ACHN (cell line): ENCODE measurements around the gene RGS9.
"Not testable (repeated sequence)": the region's sequence is repeated elsewhere in the genome, so short reads cannot be mapped to it uniquely, and the experiment has no call there.

Source experiments
- DNase-seq: peaks from one replicate; pipeline ENCODE4 v3.0.0-alpha.2; 2015
- in situ Hi-C: cut with HindIII; loops from 2 replicates; pipeline ENCODE4 v1.10.0; 2017; ENCODE audit warnings: low sequenced_read_pairs, low pct_ligation_motif_present, low pct_unique_long_range_greater_than_20kb

The RGS9 gene

DNA sequence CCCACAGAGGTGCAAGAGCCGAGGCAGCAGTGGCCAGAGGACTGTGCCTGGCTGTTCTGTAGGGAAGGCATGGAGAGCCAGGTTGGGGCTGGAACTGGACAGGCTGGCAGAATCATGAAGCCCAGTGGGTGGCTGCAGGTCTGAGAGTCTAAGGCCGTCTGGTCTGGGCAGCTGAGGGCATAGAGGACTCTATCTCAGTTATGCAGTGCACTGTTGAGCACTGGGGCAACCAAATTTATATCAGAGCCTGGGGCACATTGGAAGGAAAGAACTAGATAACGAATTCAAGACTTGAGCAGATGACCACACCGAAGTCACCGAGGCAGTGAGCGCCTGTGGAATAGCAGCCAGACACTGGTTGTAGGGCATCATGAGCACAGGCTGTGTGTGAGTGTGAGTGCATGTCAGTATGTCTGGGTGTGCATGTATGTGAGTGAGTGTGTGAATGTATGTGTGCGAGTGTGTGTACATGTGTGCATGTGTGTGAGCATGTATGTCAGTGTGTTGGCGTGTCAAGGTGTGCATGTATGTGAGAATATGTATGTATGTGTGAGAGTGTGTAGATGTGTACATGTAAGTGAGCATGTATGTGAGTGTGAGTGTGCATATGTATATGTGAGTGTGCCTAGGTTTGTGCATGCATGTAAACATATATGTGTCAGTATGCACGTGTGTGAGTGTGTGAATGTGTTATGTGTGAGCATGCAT is 37.0 kb downstream of the RGS9 start:
- in situ Hi-C loops = no loop called here
- DNase-seq = no peak

DNA sequence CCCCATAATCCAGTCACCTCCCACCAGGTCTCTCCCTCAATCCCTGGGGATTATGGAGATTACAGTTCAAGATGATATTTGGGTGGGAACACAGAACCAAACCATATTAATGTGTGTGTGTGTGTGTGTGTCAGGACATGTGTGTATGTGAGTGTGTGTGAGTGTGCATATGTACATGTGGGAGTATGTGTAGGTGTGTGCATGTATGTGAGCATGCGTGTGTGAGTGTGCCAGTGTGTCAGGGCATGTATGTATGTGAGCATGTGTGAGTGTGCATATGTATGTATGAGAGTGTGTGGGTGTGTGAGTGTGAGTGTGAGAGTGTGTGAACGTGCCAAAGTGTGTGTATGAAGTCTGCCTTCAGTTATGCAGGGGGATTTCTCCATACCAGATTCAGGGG is 37.8 kb downstream of the RGS9 start:
- DNase-seq = no peak
- in situ Hi-C loops = no loop called here

DNA sequence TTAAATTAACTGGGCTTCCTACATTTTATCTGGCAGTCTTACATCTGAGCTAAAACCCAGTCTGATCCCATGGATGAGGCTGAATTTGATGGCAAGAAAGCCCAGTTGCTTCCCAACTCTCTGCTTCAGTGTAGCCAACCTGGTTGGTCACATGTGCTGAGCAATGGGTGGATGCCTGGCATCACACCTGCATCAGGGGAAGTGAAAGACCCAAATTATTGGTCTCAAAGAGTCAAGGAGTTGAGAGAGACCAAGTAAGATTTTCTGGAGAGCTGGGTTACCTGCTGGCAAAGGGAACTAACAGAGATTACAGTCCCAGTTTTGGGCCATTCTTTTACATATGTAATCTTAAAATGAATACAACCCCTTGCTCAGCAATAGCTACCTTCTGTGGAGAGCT is 38.8 kb downstream of the RGS9 start:
- DNase-seq = no peak
- in situ Hi-C loops = no loop called here

DNA sequence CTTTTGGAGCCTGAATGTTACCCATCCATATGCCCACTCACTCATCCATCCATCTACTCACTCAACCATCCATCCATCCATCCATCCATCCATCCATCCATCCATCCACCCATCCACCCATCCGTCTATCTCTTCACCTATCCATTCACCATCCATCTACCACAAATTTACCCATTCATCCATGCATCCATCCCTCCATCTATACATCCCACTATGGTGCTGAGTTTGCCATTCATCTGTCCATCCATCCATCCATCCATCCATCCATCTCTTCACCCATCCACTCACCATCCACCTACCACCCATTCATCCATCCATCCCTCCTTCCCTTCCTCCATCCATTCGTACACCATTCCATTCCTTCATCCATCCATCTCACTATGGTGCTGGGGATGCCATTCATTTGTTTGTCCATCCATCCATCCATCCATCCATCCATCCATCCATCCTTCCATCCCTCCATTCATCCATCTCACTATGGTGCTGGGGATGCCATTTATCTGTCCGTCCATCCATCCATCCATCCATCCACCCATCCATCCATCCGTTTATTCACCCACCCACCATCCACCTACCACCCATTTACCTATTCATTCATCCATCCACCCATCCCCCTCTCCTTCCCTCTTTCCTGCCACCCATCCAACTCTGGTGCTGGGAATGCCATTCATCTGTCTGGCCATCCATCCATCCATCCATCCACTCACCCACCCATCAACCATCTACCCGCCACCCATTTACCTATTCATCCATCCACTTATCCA is 39.7 kb downstream of the RGS9 start:
- in situ Hi-C loops = no loop called here
- DNase-seq = no peak

DNA sequence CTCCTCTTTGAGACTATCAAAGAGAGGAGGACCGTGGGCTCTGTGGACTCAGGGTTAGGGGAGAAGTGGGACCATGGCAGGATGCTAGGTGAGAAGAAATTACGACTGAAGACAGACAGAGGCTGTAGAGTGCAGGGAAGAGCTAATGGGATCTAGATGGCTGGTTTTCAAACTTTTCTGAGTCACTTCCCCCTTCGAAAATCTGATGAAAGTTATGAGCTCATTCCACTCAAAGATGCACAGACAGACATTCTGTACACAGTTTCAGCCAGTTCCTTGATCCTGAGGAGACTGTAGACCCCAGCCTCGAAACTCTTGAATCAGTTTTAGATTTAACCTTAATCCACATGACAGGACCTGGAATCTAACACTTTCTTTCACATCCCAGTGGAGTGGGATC is 40.7 kb downstream of the RGS9 start:
- DNase-seq = peak; percentile 48
- in situ Hi-C loops = no loop called here

DNA sequence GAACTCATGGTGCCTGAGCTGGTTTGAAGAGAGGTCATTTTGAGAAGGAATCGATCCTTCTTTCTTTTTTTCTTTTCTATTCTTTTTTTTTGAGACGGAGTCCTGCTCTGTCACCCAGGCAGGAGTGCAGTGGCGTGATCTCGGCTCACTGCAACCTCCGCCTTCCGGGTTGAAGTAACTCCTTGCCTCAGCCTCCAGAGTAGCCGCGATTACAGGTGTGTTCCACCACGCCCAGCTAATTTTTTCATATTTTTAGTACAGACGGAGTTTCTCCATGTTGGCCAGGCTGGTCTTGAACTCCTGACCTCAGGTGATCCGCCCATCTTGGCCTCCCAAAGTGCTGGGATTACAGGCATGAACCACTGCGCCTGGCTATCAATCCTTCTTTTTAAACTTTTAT is 43.1 kb downstream of the RGS9 start:
- in situ Hi-C loops, DNase-seq: not testable (repeated sequence)

DNA sequence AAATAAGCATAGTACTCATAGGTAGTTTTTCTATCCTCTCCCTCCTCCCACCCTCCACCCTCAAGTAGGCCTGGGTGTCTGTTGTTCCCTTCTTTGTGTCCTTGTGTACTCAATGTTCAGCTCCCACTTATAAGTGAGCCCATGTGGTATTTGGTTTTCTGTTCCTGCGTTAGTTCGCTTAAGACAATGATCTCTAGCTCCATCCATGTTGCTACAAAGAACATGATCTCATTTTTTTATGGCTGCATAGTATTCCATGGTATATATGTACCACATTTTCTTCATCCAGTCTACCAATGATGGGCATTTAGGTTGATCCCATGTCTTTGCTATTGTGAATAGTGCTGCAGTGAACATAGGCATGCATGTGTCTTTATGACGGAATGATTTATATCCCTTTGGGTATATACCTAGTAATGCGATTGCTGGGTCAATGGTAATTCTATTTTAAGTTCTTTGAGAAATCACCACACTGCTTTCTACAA is 43.6 kb downstream of the RGS9 start:
- DNase-seq, in situ Hi-C loops: not testable (repeated sequence)

DNA sequence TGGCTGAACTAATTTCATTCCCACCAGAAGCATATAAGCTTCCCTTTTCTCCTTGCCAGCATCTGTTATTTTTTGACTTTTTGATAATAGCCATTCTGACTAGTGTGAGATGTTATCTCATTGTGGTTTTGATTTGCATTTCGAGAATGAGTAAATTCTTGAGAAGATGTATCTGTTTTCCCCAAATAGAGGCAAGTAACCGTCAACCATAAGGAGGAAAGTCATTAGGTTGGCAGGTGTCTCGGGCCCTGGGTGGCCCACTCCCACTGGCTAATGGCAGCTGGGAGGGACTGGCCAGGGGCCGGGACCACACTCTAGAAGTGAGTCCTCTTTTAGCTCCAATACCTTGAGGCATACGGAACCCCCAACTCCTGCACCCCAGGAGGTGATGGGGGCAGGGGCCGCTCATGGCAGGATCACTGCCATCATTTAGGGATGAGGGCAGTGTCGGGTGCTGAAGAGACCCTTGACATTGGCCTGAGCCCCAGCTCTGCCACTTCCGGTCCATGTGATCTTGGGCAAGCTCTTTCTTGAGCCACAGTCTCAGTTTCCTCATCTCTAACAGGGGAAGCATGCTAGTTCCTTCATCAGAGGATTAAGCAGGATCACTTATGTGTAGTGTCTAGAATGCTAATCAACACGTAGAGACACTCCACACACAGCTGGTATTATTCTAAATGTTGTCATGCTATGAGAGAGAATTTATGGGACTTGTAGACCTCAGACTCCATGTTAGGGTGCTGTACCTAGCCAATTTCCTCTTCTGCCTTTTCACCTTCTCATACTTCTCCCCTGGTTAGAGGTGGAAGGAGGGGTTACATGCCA is 44.3 kb downstream of the RGS9 start:
- DNase-seq = no peak
- in situ Hi-C loops = no loop called here

DNA sequence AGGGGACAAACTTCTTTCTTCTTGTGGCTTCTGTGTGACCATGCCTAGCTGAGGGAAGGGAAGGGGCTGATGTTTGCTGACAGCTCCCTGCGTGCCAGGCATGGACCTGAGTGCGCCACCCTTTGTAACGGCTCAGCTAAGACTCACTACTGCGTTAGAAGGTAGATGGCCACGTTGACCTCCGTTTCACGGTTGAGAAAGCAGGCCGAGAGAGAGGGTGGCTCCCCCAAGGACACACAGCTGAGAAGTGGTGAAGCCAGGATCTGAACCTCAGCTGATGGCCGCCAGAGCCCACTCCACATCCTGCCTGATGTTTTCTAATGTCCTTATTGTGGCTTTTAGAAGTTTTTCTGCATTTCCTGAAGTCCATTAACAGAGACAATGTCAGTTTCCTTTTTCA is 45.1 kb downstream of the RGS9 start:
- in situ Hi-C loops = no loop called here
- no peak for DNase-seq

DNA sequence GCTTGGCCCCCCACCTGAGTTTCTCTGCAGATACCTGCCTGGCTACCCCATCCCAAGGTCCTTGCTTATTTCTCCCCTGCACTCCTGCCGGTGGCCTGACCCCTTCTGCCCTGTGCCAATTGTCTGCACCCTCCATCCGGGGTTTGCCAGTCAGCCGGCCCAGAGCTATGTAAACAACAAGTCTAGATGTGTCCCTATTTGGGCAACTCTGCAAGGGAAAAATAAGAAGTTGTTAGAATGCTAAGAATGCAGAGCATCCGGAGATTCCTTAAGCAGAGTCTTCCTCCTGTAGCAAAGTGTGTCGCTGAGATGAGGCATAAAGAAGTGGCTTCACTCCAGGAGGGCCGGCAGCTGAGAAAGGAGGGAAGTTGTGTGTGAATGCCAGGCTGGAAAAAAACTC is 46.6 kb downstream of the RGS9 start:
- in situ Hi-C loops = no loop called here
- DNase-seq = peak; percentile 84

DNA sequence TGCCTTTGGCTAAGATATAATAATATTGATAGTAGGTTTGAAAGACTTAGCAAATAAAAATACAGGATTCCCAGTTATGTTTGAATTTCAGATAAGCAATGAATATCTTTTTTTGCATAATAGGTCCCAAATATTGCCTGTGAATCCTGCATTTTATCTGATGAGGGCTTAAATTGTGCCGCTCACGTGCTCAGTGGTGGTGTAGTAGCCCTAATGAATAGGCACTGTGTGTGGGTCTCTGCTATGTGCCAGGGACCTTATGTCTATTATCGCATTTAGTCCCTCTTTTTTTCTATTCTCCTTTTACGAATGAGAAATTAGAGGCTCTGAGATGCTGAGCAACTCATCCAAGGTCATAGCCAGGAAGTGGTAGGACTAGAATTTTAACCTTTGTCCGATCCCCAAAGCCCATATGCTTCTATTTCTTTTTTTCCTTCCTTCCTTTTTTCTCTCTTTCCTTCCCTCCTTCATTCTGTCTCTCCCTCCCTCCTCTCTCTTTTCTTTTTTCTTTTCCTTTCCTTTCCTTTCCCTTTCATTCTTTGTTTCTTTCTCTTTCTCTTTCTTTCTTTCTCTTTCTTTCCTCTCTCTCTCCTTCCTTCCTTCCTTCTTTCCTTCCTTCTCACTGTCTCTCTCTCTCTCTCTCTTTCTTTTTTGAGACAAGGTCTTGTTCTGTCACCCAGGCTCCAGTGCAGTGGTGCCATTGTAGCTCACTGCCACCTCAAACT is 47.2 kb downstream of the RGS9 start:
- in situ Hi-C loops = no loop called here

DNA sequence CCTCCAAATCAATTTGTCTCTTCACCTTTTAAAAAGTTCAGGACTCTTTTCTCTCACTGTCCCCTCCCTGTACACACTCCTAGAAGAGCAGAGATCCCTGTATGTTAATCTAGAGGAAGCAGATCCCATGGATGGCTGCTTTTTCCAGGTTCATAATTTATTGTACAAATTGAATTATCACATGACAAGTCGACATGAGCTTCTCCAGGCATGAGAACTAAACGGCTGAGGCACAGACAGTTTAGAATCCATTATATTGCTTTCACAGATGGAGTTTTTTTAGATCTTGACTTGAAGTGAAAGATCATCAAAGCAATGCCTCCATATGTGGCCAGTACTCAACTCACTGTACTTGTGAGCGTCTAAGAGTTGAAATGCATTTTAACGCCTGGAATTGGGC is 47.9 kb downstream of the RGS9 start:
- DNase-seq = no peak
- in situ Hi-C loops = no loop called here

More for the DNA sequence above, 47.2 kb downstream of the RGS9 start:
- DNase-seq = no peak

DNA sequence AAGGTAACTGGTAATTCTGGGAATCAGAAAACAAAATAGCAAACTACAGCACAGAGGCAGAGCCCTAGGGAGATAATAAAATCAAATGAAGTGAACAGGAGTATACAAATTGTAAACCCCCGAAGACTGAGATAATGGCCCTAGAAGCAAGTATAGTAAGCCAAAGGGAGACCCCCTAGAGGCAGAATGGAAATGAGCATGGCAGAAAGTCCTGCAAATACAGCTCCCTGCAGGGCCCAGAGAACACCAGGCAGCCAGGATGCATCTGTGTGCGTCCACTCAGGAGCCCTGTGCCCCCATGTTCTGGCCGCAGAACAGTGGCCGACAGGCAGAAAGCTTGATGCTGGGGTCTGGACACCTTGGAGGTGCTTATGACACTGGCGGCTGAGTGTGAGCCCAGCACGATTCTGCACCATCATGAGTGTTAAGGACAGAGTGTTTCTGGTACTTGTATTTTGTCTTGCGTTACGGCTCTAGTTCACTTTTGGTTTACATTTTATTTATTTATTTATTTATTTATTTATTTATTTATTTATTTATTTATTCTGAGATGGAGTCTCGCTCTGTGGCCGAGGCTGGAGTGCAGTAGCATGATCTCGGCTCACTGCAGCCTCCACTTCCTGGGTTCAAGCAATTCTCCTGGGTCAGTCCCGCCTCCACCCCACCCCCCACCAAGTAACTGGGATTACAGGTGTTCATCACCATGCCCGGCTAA is 48.7 kb downstream of the RGS9 start:
- DNase-seq = no peak
- in situ Hi-C loops = no loop called here

DNA sequence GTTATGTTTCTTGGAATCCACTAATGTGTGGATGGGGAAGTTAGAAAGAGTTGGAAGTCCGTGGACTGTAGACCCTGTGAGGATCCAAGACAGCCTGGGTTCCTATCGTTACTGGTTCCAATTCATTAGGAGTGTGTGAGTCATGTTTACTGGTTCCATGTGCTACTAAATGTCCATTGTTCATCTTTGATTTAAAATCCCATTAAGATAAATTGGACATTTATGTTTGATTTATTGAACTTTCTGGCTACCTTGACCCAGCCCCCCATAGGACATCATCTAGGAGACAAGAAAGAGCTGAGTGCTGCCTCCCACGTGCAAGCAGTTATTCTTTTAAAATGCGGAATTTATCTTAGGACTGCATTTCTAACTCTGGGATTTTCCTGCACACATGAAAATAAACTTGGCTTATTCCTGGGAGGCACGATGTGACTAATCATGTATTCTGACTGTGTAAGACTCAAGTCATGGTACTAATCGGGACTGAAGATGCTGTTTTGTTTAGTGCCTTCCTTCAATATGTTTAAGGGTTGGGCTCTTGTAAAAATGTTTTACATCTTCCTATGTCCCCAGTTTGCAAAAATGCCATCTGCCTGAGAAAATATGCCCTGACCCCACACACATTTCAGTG is 53.4 kb downstream of the RGS9 start:
- in situ Hi-C loops = no loop called here

DNA sequence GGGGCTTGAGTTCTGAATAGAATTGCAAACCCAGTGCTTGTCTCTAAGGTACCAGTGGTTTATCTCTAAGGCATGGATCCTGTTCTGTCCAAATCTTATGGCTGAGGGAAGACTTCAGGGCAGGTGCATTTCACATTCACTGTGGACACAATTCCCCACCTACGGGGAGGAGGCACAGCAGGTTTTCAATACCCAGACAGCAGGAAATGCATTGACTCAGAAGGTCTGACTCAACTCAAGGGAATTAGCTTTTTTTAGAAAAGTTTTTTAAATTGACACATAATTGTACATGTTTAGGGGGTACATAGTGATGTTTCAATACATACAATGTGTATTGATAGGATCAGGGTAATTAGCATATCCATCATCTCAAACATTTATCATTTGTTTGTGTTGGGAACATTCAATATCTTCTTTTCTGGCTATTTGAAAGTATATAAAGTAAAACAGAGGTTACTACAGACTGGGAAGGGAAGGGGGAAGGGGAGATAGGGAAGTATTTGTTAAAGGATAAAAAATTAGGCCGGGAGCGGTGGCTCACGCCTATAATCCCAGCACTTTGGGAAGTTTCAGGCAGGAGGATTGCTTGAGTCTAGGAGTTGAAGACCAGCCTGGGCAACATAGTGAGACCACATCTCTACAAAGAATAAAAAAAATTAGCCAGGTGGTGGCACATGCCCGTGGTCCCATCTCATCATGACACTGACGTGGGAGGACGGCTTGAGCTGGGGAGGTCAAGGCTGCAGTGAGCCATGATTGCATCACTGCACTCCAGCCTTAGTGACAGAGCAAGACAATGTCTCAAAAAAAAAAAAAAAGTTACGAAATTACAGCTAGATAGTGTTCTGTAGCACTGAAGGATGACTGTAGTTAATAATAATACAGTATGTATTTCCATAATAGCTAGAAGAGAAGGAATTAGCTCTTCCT is 54.9 kb downstream of the RGS9 start:
- DNase-seq = peak; percentile 64
- in situ Hi-C loops = no loop called here

More for the DNA sequence above, 53.4 kb downstream of the RGS9 start:
- no peak for DNase-seq

DNA sequence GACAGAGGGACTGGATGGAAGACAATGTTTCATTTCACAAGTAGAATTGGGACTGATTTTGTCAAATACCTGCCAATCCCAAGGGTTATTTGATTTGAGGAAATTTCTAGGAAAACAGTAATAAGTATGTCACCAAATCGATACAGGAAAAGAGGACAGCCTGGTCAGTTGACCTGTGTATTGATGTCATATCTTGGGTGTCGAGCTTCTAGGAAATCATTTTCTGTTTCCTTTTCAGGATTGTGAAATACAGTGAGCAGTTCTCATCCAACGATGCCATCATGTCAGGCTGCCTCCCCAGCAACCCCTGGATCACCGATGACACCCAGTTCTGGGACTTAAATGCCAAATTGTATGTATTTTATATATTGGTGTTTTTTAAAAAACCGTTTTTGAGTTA is 56.1 kb downstream of the RGS9 start:
- DNase-seq = no peak

More for the DNA sequence above, 56.1 kb downstream of the RGS9 start:
- in situ Hi-C loops = no loop called here
